Caco-2 (cell line): ENCODE data around the gene ACSS1. TPM values are rescaled to one million over a fixed set of nuclear protein-coding genes. Genes with fewer than 3 reads are reported as not detected.

Experiments used
- BruUV-seq: library from RNA; stranded (reverse); fragments of 400-500 nt; replicated peaks from 2 replicates; lab custom pipeline; 2021; lab: Mats Ljungman, UMichigan
- CTCF ChIA-PET: fragments of 300-600 bp; sonication (Branson Sonifier 250); formaldehyde crosslinking; loops from one replicate; lab custom pipeline; 2022; ENCODE audit warnings: antibody characterized with exemption; lab: Charles Lee
- POLR2A ChIA-PET: fragments of 300-600 bp; sonication (Branson Sonifier 250); formaldehyde crosslinking; loops from one replicate; lab custom pipeline; 2022; ENCODE audit warnings: antibody characterized with exemption; lab: Charles Lee
- DNase-seq, 2 experiments: peaks; one replicate each; pipeline versions ENCODE4 v3.0.0 to v3.0.0-alpha.2; 2020 to 2022
- H3K27me3 ChIP-seq: replicated peaks from 2 replicates; pipeline ENCODE4 v1.6.0; 2011; ENCODE audit warnings: low read length; ENCODE audit not compliant: control insufficient read depth, insufficient read depth
- H3K36me3 ChIP-seq: 2 replicates; pipeline ENCODE4 v1.5.1; 2011; ENCODE audit warnings: low read length; ENCODE audit not compliant: control insufficient read depth, insufficient read depth
- H3K4me1 ChIP-seq: fragments of 250-450 bp; sonication (Bioruptor Pico); 2 replicates; pipeline ENCODE4 v1.5.1; 2020; ENCODE audit warnings: mild to moderate bottlenecking
- H3K4me3 ChIP-seq: 2 replicates; pipeline ENCODE4 v1.5.1; 2011; ENCODE audit warnings: low read depth, mild to moderate bottlenecking, control low read depth, low read length
- H3K9me3 ChIP-seq: fragments of 250-450 bp; sonication (Bioruptor Pico); 2 replicates; pipeline ENCODE4 v1.5.1; 2020; ENCODE audit warnings: mild to moderate bottlenecking, moderate library complexity
- H3K27ac Mint-ChIP-seq: one replicate; pipeline ENCODE4 v1.8.0; 2022; ENCODE audit warnings: mixed read lengths; ENCODE audit not compliant: unreplicated experiment
- H3K27me3 Mint-ChIP-seq: one replicate; pipeline ENCODE4 v1.8.0; 2022; ENCODE audit warnings: mixed read lengths; ENCODE audit not compliant: insufficient read depth, unreplicated experiment
- H3K36me3 Mint-ChIP-seq: one replicate; pipeline ENCODE4 v1.8.0; 2022; ENCODE audit warnings: mild to moderate bottlenecking, mixed read lengths; ENCODE audit not compliant: insufficient read depth, unreplicated experiment
- H3K4me1 Mint-ChIP-seq: one replicate; pipeline ENCODE4 v1.8.0; 2022; ENCODE audit warnings: low read depth, mixed read lengths; ENCODE audit not compliant: unreplicated experiment
- H3K4me3 Mint-ChIP-seq: one replicate; pipeline ENCODE4 v1.8.0; 2022; ENCODE audit warnings: mild to moderate bottlenecking, moderate library complexity, mixed read lengths; ENCODE audit not compliant: unreplicated experiment
- H3K9me3 Mint-ChIP-seq: one replicate; pipeline ENCODE4 v1.8.0; 2022; ENCODE audit warnings: mixed read lengths; ENCODE audit not compliant: unreplicated experiment
- intact Hi-C: fragments of 100-400 bp; cut with micrococcal nuclease; formaldehyde crosslinking; loops from one replicate; pipeline ENCODE4 v1.10.0; 2022; ENCODE audit not compliant: unreplicated experiment
- total RNA-seq: library from RNA; stranded (reverse); gene quantifications from 2 replicates; pipeline ENCODE4 v1.2.3, GENCODE V29; 2022
- TF ChIP-seq, protein P1 (sequence below), 2 experiments: fragments of 200-600 bp in 1 of 2; IDR thresholded peaks; 1 replicate in 1 of 2; 2 replicates in 1 of 2; pipeline versions ENCODE4 v1.5.1 to v1.8.0; 2011 to 2022; ENCODE audit warnings: antibody characterized with exemption in 1 of 2, control low read depth in 1 of 2, inconsistent platforms in 1 of 2, low read depth in 1 of 2, low read length in 1 of 2, mild to moderate bottlenecking in 1 of 2, moderate library complexity in 1 of 2; ENCODE audit not compliant: insufficient read depth in 1 of 2, severe bottlenecking in 1 of 2, unreplicated experiment in 1 of 2

Gene ACSS1
- total RNA-seq, 1 experiment from 2014 or later = 113 TPM

GRCh38 chr20:24998121-24998520 lies 59.8 kb downstream of the ACSS1 start:
- Mint-ChIP-seq H3K4me1 (peaks cover 19% of the 10 kb centered on the region), H3K27me3 (no peaks in the 10 kb centered on the region), H3K9me3 (peaks cover 7% of the 10 kb centered on the region), H3K27ac (no peak overlapping the region), H3K4me3 (no peak overlapping the region), H3K36me3 (peaks cover 7% of the 10 kb centered on the region)
- TF ChIP-seq, protein P1, sequence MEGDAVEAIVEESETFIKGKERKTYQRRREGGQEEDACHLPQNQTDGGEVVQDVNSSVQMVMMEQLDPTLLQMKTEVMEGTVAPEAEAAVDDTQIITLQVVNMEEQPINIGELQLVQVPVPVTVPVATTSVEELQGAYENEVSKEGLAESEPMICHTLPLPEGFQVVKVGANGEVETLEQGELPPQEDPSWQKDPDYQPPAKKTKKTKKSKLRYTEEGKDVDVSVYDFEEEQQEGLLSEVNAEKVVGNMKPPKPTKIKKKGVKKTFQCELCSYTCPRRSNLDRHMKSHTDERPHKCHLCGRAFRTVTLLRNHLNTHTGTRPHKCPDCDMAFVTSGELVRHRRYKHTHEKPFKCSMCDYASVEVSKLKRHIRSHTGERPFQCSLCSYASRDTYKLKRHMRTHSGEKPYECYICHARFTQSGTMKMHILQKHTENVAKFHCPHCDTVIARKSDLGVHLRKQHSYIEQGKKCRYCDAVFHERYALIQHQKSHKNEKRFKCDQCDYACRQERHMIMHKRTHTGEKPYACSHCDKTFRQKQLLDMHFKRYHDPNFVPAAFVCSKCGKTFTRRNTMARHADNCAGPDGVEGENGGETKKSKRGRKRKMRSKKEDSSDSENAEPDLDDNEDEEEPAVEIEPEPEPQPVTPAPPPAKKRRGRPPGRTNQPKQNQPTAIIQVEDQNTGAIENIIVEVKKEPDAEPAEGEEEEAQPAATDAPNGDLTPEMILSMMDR (IDR thresholded peaks at IDR 0.05; ENCODE audit: insufficient read depth in 1 of 2, low read depth in 1 of 2, low read length in 1 of 2, severe bottlenecking in 1 of 2, unreplicated experiment in 1 of 2) = no peak
- no peaks in the 10 kb centered on the region for H3K9me3 ChIP-seq
- ChIA-PET CTCF (interaction anchor here (2.1 kb wide), 1 partner anchor 67 kb away, joined by 9 read pairs; no protein-coding TSS in a partner anchor), POLR2A (no interaction called here)
- peaks cover 21% of the 10 kb centered on the region for H3K4me1 ChIP-seq
- H3K4me3 ChIP-seq = no peak overlapping the region
- no peaks in the 10 kb centered on the region for H3K27me3 ChIP-seq
- intact Hi-C loops = loop anchor here (10.0 kb wide), 1 partner anchor 407 kb away; the partner anchor contains the start of gene GINS1
- no peak for DNase-seq
- no TSS peak for BruUV-seq
- no peaks in the 10 kb centered on the region for H3K36me3 ChIP-seq

GRCh38 chr20:24996449-24997377 lies 61.2 kb downstream of the ACSS1 start:
- intact Hi-C loops = loop anchor here (10.0 kb wide), 1 partner anchor 408 kb away; the partner anchor contains the start of gene GINS1
- Histone ChIP-seq H3K27me3 (no peaks in the 10 kb centered on the region), H3K9me3 (no peaks in the 10 kb centered on the region), H3K4me1 (peaks cover 23% of the 10 kb centered on the region), H3K36me3 (no peaks in the 10 kb centered on the region), H3K4me3 (no peak overlapping the region)
- ChIA-PET CTCF (interaction anchor here (1.7 to 4.3 kb wide), 2 partner anchors 63 to 69 kb away, joined by 4 to 44 read pairs; no protein-coding TSS in a partner anchor), POLR2A (interaction anchor here (0.5 kb wide), 1 partner anchor 65 kb away, joined by 3 read pairs; no protein-coding TSS in a partner anchor)
- no peak overlapping the region for H3K27ac Mint-ChIP-seq
- no peaks in the 10 kb centered on the region for H3K9me3 Mint-ChIP-seq
- TF ChIP-seq, protein P1 (IDR thresholded peaks at IDR 0.05; ENCODE audit: insufficient read depth in 1 of 2, low read depth in 1 of 2, low read length in 1 of 2, severe bottlenecking in 1 of 2, unreplicated experiment in 1 of 2) = no peak
- no TSS peak for BruUV-seq
- peaks cover 12% of the 10 kb centered on the region for H3K36me3 Mint-ChIP-seq
- H3K4me3 Mint-ChIP-seq = no peak overlapping the region
- no peak for DNase-seq
- no peaks in the 10 kb centered on the region for H3K27me3 Mint-ChIP-seq
- H3K4me1 Mint-ChIP-seq = peaks cover 19% of the 10 kb centered on the region

- TF ChIP-seq, protein P1 (IDR thresholded peaks at IDR 0.05; ENCODE audit: insufficient read depth in 1 of 2, low read depth in 1 of 2, low read length in 1 of 2, severe bottlenecking in 1 of 2, unreplicated experiment in 1 of 2) = no peak
- Mint-ChIP-seq H3K36me3 (peaks cover 12% of the 10 kb centered on the region), H3K4me1 (peaks cover 28% of the 10 kb centered on the region), H3K27ac (no peak overlapping the region), H3K27me3 (no peaks in the 10 kb centered on the region), H3K9me3 (no peaks in the 10 kb centered on the region), H3K4me3 (no peak overlapping the region)
- ChIA-PET POLR2A (no interaction called here), CTCF (interaction anchor here (0.7 to 4.3 kb wide), 5 partner anchors 63 to 251 kb away, joined by 3 to 44 read pairs (median 4); partner anchors contain the start of gene ENTPD6)
- H3K4me1 ChIP-seq = peaks cover 30% of the 10 kb centered on the region
- no peaks in the 10 kb centered on the region for H3K36me3 ChIP-seq
- intact Hi-C loops = loop anchor here (1.0 to 10.0 kb wide), 4 partner anchors 70 to 409 kb away; partner anchors contain the start of gene GINS1
- no peaks in the 10 kb centered on the region for H3K27me3 ChIP-seq
- BruUV-seq = no TSS peak
- no peak overlapping the region for H3K4me3 ChIP-seq
- no peak for DNase-seq
- H3K9me3 ChIP-seq = no peaks in the 10 kb centered on the region
Measured at GRCh38 chr20:24995741-24996448, 62.0 kb downstream of the ACSS1 start.
